ENCODE data around the gene AMMECR1. TPM values are rescaled to one million over a fixed set of nuclear protein-coding genes. Genes with fewer than 3 reads are reported as not detected.
"Not testable (repeated sequence)": the region's sequence is repeated elsewhere in the genome, so short reads cannot be mapped to it uniquely, and the experiment has no call there.

Gene AMMECR1
- total RNA-seq, 1 donor from 2014 or later: 10.1 TPM

- no peak for TF ChIP-seq CTCF (IDR thresholded peaks at IDR 0.05)
- no peak overlapping the region for H3K4me3 Mint-ChIP-seq (ENCODE audit: unreplicated experiment)
- H3K36me3 Mint-ChIP-seq (ENCODE audit: unreplicated experiment): peaks cover 1% of the 10 kb centered on the region
- no peak overlapping the region for H3K27ac Mint-ChIP-seq (ENCODE audit: unreplicated experiment)
- no peak for DNase-seq (ENCODE audit: extremely low spot score, unreplicated experiment)
- no peaks in the 10 kb centered on the region for H3K27me3 Mint-ChIP-seq (ENCODE audit: unreplicated experiment)
- peaks cover 20% of the 10 kb centered on the region for H3K4me1 Mint-ChIP-seq (ENCODE audit: unreplicated experiment)
- peaks cover 15% of the 10 kb centered on the region for H3K9me3 Mint-ChIP-seq (ENCODE audit: unreplicated experiment)
Measured at GRCh38 chrX:110242371-110242770, 75.5 kb downstream of the AMMECR1 start.

- H3K27ac Mint-ChIP-seq (ENCODE audit: unreplicated experiment): no peak overlapping the region
- H3K9me3 Mint-ChIP-seq (ENCODE audit: unreplicated experiment): peaks cover 15% of the 10 kb centered on the region
- no peak overlapping the region for H3K4me3 Mint-ChIP-seq (ENCODE audit: unreplicated experiment)
- peaks cover 1% of the 10 kb centered on the region for H3K36me3 Mint-ChIP-seq (ENCODE audit: unreplicated experiment)
- no peaks in the 10 kb centered on the region for H3K27me3 Mint-ChIP-seq (ENCODE audit: unreplicated experiment)
- no peak for TF ChIP-seq CTCF (IDR thresholded peaks at IDR 0.05)
- DNase-seq (ENCODE audit: extremely low spot score, unreplicated experiment): no peak
- peaks cover 20% of the 10 kb centered on the region for H3K4me1 Mint-ChIP-seq (ENCODE audit: unreplicated experiment)
Measured at GRCh38 chrX:110241816-110242215, 76.1 kb downstream of the AMMECR1 start.

- DNase-seq (ENCODE audit: extremely low spot score, unreplicated experiment); H3K27me3 Mint-ChIP-seq (ENCODE audit: unreplicated experiment); H3K36me3 Mint-ChIP-seq (ENCODE audit: unreplicated experiment); H3K4me3 Mint-ChIP-seq (ENCODE audit: unreplicated experiment): not testable (repeated sequence)
- Mint-ChIP-seq H3K27ac (ENCODE audit: unreplicated experiment) (peak overlapping the region; percentile 38), H3K4me1 (ENCODE audit: unreplicated experiment) (peaks cover 14% of the 10 kb centered on the region), H3K9me3 (ENCODE audit: unreplicated experiment) (peaks cover 15% of the 10 kb centered on the region)
Measured at GRCh38 chrX:110238259-110238658, 79.6 kb downstream of the AMMECR1 start.

GRCh38 chrX:110231485-110231884 lies 86.4 kb downstream of the AMMECR1 start:
- not testable (repeated sequence) for H3K4me3 Mint-ChIP-seq (ENCODE audit: unreplicated experiment); DNase-seq (ENCODE audit: extremely low spot score, unreplicated experiment); H3K27ac Mint-ChIP-seq (ENCODE audit: unreplicated experiment); H3K27me3 Mint-ChIP-seq (ENCODE audit: unreplicated experiment)
- peaks cover 10% of the 10 kb centered on the region for H3K36me3 Mint-ChIP-seq (ENCODE audit: unreplicated experiment)
- peaks cover 10% of the 10 kb centered on the region for H3K4me1 Mint-ChIP-seq (ENCODE audit: unreplicated experiment)
- peaks cover 19% of the 10 kb centered on the region for H3K9me3 Mint-ChIP-seq (ENCODE audit: unreplicated experiment)

- peaks cover 10% of the 10 kb centered on the region for H3K4me1 Mint-ChIP-seq (ENCODE audit: unreplicated experiment)
- H3K36me3 Mint-ChIP-seq (ENCODE audit: unreplicated experiment): peaks cover 10% of the 10 kb centered on the region
- peak overlapping the region; percentile 13 for H3K27ac Mint-ChIP-seq (ENCODE audit: unreplicated experiment)
- peaks cover 19% of the 10 kb centered on the region for H3K9me3 Mint-ChIP-seq (ENCODE audit: unreplicated experiment)
- not testable (repeated sequence) for H3K27me3 Mint-ChIP-seq (ENCODE audit: unreplicated experiment); H3K4me3 Mint-ChIP-seq (ENCODE audit: unreplicated experiment); DNase-seq (ENCODE audit: extremely low spot score, unreplicated experiment)
Measured at GRCh38 chrX:110229497-110230111, 88.3 kb downstream of the AMMECR1 start.

- no peak for DNase-seq (ENCODE audit: extremely low spot score, unreplicated experiment)
- no peak for TF ChIP-seq CTCF (IDR thresholded peaks at IDR 0.05)
- H3K27ac Mint-ChIP-seq (ENCODE audit: unreplicated experiment): no peak overlapping the region
- H3K9me3 Mint-ChIP-seq (ENCODE audit: unreplicated experiment): peaks cover 19% of the 10 kb centered on the region
- H3K4me1 Mint-ChIP-seq (ENCODE audit: unreplicated experiment): peaks cover 10% of the 10 kb centered on the region
- H3K27me3 Mint-ChIP-seq (ENCODE audit: unreplicated experiment): no peaks in the 10 kb centered on the region
- no peak overlapping the region for H3K4me3 Mint-ChIP-seq (ENCODE audit: unreplicated experiment)
- H3K36me3 Mint-ChIP-seq (ENCODE audit: unreplicated experiment): peaks cover 10% of the 10 kb centered on the region
Measured at GRCh38 chrX:110228453-110228852, 89.4 kb downstream of the AMMECR1 start.
